GM12891 (cell line): ENCODE measurements around the gene TTC7B.

Experiments
- PAX5 ChIP-seq: IDR thresholded peaks from 2 replicates; pipeline ENCODE4 v1.6.1; 2011; ENCODE audit warnings: low read length, moderate library complexity, mild to moderate bottlenecking; ENCODE audit not compliant: insufficient read depth, severe bottlenecking
- POLR2A ChIP-seq: IDR thresholded peaks from 2 replicates; pipeline ENCODE4 v1.6.1; 2011; ENCODE audit warnings: low read depth, low read length, control low read depth
- POLR2AphosphoS5 ChIP-seq: IDR thresholded peaks from 2 replicates; pipeline ENCODE4 v1.6.1; 2011; ENCODE audit warnings: low read depth, low read length, control low read depth
- POU2F2 ChIP-seq: IDR thresholded peaks from 2 replicates; pipeline ENCODE4 v1.6.1; 2011; ENCODE audit warnings: low read depth, mild to moderate bottlenecking, control low read depth, low read length, moderate library complexity
- SPI1 ChIP-seq: IDR thresholded peaks from 2 replicates; pipeline ENCODE4 v1.6.1; 2011; ENCODE audit warnings: low read depth, low read length, control low read depth
- TAF1 ChIP-seq: IDR thresholded peaks from 2 replicates; pipeline ENCODE4 v1.6.1; 2011; ENCODE audit warnings: low read depth, low read length, control low read depth

GRCh38 chr14:90556666-90557450 is 259.4 kb downstream of the TTC7B start:
- TF ChIP-seq POLR2A (no peak), TAF1 (no peak), POLR2AphosphoS5 (no peak), SPI1 (no peak), POU2F2 (no peak), PAX5 (no peak)
